GM12878 (cell line): ENCODE measurements around the gene DNAH8.

ENCODE experiments used
- ETV6 ChIP-seq, 2 experiments: fragments of 450-650 bp in 1 of 2; IDR thresholded peaks in 1 of 2; conservative IDR thresholded peaks in 1 of 2; 2 replicates each; pipeline ENCODE4 v1.6.1; 2014; ENCODE audit warnings: antibody characterized with exemption in 1 of 2, borderline replicate concordance in 1 of 2, low read depth in 1 of 2, mild to moderate bottlenecking in 1 of 2, moderate library complexity in 1 of 2
- ZNF217 ChIP-seq: fragments of 450-650 bp; IDR thresholded peaks from 2 replicates; pipeline ENCODE4 v1.6.1; 2017; ENCODE audit warnings: antibody characterized with exemption, mild to moderate bottlenecking
- TF ChIP-seq, protein P1 (sequence below), 3 experiments: IDR thresholded peaks in 2 of 3; conservative IDR thresholded peaks in 1 of 3; 2 replicates each; pipeline ENCODE4 v1.5.1; 2011; ENCODE audit warnings: low read depth in 3 of 3, low read length in 3 of 3, mild to moderate bottlenecking in 3 of 3, control low read depth in 2 of 3, moderate library complexity in 2 of 3, inconsistent platforms in 1 of 3, mixed read lengths in 1 of 3; ENCODE audit not compliant: control insufficient read depth in 2 of 3, insufficient read depth in 1 of 3; ENCODE audit errors: extremely low read depth in 1 of 3

DNA sequence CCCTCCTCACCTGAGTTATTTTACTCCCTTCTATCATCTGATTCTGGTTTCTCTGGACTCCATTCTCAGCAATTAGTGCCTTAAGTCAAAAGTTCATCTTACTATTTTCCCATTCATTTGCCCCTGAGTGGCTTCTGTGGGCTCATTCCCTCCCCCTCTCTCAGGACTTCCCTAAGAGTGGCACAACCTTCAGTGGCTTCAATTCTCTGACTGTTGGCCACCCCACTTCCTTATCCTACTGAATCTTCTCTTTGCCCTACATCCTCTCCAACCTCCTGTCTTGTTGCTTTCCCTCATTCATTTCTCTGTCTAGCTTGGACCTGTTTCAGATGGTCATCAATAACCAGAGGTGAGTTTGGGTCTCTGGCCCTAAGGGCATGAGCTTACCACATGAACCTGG is 272.4 kb downstream of the DNAH8 start:
- no peak for TF ChIP-seq ETV6 (conservative IDR thresholded peaks at IDR 0.05 in 1 of 2, IDR thresholded peaks at IDR 0.05 in 1 of 2; ENCODE audit: borderline replicate concordance in 1 of 2, low read depth in 1 of 2)
- TF ChIP-seq, protein P1, sequence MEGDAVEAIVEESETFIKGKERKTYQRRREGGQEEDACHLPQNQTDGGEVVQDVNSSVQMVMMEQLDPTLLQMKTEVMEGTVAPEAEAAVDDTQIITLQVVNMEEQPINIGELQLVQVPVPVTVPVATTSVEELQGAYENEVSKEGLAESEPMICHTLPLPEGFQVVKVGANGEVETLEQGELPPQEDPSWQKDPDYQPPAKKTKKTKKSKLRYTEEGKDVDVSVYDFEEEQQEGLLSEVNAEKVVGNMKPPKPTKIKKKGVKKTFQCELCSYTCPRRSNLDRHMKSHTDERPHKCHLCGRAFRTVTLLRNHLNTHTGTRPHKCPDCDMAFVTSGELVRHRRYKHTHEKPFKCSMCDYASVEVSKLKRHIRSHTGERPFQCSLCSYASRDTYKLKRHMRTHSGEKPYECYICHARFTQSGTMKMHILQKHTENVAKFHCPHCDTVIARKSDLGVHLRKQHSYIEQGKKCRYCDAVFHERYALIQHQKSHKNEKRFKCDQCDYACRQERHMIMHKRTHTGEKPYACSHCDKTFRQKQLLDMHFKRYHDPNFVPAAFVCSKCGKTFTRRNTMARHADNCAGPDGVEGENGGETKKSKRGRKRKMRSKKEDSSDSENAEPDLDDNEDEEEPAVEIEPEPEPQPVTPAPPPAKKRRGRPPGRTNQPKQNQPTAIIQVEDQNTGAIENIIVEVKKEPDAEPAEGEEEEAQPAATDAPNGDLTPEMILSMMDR (IDR thresholded peaks at IDR 0.05 in 2 of 3, conservative IDR thresholded peaks at IDR 0.05 in 1 of 3; ENCODE audit: control insufficient read depth in 2 of 3, extremely low read depth in 1 of 3, insufficient read depth in 1 of 3, low read depth in 3 of 3, low read length in 3 of 3) = no peak
- TF ChIP-seq ZNF217 = no peak
